ENCODE results near the gene ARAP1. TPM values are rescaled to one million over a fixed set of nuclear protein-coding genes. Genes with fewer than 3 reads are reported as not detected.
A peak's percentile ranks its signal among the peaks of the same experiment; 100 is the strongest.

Gene ARAP1
- total RNA-seq, 1 experiment from 2014 or later: 53.0 TPM

GRCh38 chr11:72679869-72680268 lies 72.3 kb downstream of the ARAP1 start:
- CTCF ChIA-PET: interaction anchor here (2.5 kb wide), 1 partner anchor 81 kb away, joined by 5 read pairs; no protein-coding TSS in a partner anchor
- no peaks in the 10 kb centered on the region for H3K9me3 Mint-ChIP-seq (ENCODE audit: low read depth, unreplicated experiment)
- H3K36me3 Mint-ChIP-seq (ENCODE audit: insufficient read depth, unreplicated experiment): peaks cover 39% of the 10 kb centered on the region
- no peak overlapping the region for H3K27ac Mint-ChIP-seq (ENCODE audit: unreplicated experiment)
- no TSS peak for BruUV-seq (replicated peaks)
- TF ChIP-seq CTCF (IDR thresholded peaks at IDR 0.05; ENCODE audit: unreplicated experiment): no peak
- peaks cover 67% of the 10 kb centered on the region for H3K27me3 Mint-ChIP-seq (ENCODE audit: unreplicated experiment)
- no peaks in the 10 kb centered on the region for H3K4me1 Mint-ChIP-seq (ENCODE audit: low read depth, unreplicated experiment)
- H3K4me3 Mint-ChIP-seq (ENCODE audit: low read depth, unreplicated experiment): no peak overlapping the region
- no peak for DNase-seq
- intact Hi-C loops (cut with micrococcal nuclease; ENCODE audit: unreplicated experiment): loop anchor here (5.0 kb wide), 1 partner anchor 208 kb away; no protein-coding TSS in a partner anchor

GRCh38 chr11:72678524-72678923 lies 73.7 kb downstream of the ARAP1 start:
- Mint-ChIP-seq H3K27me3 (ENCODE audit: unreplicated experiment) (peaks cover 81% of the 10 kb centered on the region), H3K36me3 (ENCODE audit: insufficient read depth, unreplicated experiment) (peaks cover 37% of the 10 kb centered on the region), H3K27ac (ENCODE audit: unreplicated experiment) (no peak overlapping the region), H3K9me3 (ENCODE audit: low read depth, unreplicated experiment) (no peaks in the 10 kb centered on the region), H3K4me3 (ENCODE audit: low read depth, unreplicated experiment) (no peak overlapping the region), H3K4me1 (ENCODE audit: low read depth, unreplicated experiment) (no peaks in the 10 kb centered on the region)
- TF ChIP-seq CTCF (IDR thresholded peaks at IDR 0.05; ENCODE audit: unreplicated experiment): no peak
- intact Hi-C loops (cut with micrococcal nuclease; ENCODE audit: unreplicated experiment): no loop called here
- no TSS peak for BruUV-seq (replicated peaks)
- CTCF ChIA-PET: interaction anchor here (2.5 kb wide), 1 partner anchor 80 kb away, joined by 5 read pairs; no protein-coding TSS in a partner anchor
- no peak for DNase-seq

GRCh38 chr11:72676861-72677341 lies 75.3 kb downstream of the ARAP1 start:
- CTCF ChIA-PET: no interaction called here
- Mint-ChIP-seq H3K27me3 (ENCODE audit: unreplicated experiment) (peaks cover 97% of the 10 kb centered on the region), H3K4me3 (ENCODE audit: low read depth, unreplicated experiment) (no peak overlapping the region), H3K9me3 (ENCODE audit: low read depth, unreplicated experiment) (no peaks in the 10 kb centered on the region), H3K36me3 (ENCODE audit: insufficient read depth, unreplicated experiment) (peaks cover 29% of the 10 kb centered on the region), H3K4me1 (ENCODE audit: low read depth, unreplicated experiment) (no peaks in the 10 kb centered on the region), H3K27ac (ENCODE audit: unreplicated experiment) (no peak overlapping the region)
- TF ChIP-seq CTCF (IDR thresholded peaks at IDR 0.05; ENCODE audit: unreplicated experiment): no peak
- DNase-seq: peak; percentile 75
- intact Hi-C loops (cut with micrococcal nuclease; ENCODE audit: unreplicated experiment): no loop called here
- BruUV-seq (replicated peaks): no TSS peak

- H3K27ac Mint-ChIP-seq (ENCODE audit: unreplicated experiment): no peak overlapping the region
- H3K36me3 Mint-ChIP-seq (ENCODE audit: insufficient read depth, unreplicated experiment): peaks cover 29% of the 10 kb centered on the region
- CTCF ChIA-PET: interaction anchor here (0.5 to 1.4 kb wide), 3 partner anchors 9 to 644 kb away, joined by 4 to 6 read pairs (median 4); no protein-coding TSS in a partner anchor
- H3K9me3 Mint-ChIP-seq (ENCODE audit: low read depth, unreplicated experiment): no peaks in the 10 kb centered on the region
- no peak for DNase-seq
- no peak overlapping the region for H3K4me3 Mint-ChIP-seq (ENCODE audit: low read depth, unreplicated experiment)
- intact Hi-C loops (cut with micrococcal nuclease; ENCODE audit: unreplicated experiment): no loop called here
- TF ChIP-seq CTCF (IDR thresholded peaks at IDR 0.05; ENCODE audit: unreplicated experiment): no peak
- peaks cover 100% of the 10 kb centered on the region for H3K27me3 Mint-ChIP-seq (ENCODE audit: unreplicated experiment)
- no peaks in the 10 kb centered on the region for H3K4me1 Mint-ChIP-seq (ENCODE audit: low read depth, unreplicated experiment)
- no TSS peak for BruUV-seq (replicated peaks)
Measured at GRCh38 chr11:72675221-72675620, 77.0 kb downstream of the ARAP1 start.
